DMS53 treated with DMSO at 0.1 percent for 48 hours (cell line): ENCODE measurements around the gene SPDYE5.

ENCODE experiments used
- DNase-seq: peaks from one replicate; lab custom pipeline; 2025; ENCODE audit not compliant: unreplicated experiment; lab: John Stamatoyannopoulos, UW

The SPDYE5 gene

GRCh38 chr7:75536940-75537538 lies 44.9 kb downstream of the SPDYE5 start:
- no peak for DNase-seq

DNA sequence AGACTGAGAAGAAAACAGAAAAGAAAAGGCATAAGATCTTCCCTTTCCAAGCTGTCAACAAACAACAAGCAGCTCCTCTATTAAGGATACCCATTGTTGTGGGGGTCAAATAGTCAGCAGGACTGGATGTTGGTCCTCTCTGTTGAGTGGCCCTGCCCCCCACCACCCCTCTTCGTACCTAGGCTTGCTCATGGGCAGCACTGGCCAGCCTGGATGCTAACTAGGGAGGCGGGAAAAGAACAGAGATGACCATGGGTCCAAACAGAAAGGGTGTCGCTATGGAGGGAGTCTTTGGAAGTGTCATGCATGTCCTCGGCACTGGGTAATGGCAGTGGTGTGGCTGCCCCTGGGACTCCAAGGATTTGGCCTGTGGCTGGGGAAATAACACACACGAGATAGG lies 45.6 kb downstream of the SPDYE5 start:
- DNase-seq: no peak

DNA sequence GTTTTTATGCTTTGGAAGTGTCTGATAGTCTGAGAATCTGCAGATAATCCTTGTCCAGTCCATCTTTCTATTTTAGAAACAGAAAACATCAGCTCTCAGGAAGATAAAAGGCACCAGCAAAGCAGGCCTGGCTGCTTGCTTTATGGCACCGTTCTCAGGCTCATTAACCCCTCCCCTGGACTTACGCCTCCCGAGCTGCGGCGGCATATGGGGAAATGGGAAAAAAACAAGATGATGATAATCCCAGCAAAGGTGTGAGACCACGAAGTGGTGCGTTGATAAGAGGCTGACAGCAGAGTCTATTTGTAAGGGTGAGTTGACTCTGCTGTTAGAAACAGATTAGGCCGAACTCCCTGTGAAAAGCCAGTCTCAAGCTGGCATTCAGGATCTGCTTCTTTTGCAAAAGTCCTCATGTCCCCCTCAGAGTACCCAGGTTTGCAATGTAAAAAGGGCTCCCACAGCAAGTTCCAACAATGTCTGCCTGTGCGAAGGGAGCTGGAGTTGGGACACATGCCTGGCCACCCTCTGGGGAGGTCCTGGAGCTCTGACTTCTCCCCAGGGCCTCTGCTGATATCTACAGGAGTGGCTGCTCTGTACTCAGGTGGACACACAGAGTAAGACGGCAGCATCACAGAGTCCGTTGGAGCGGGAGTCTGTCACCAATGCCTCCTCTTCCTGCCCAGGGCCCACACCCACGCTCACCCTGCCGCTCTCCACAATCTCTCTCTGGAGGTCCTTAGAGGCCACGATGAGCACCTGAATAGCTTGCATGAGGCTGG lies 54.3 kb downstream of the SPDYE5 start:
- no peak for DNase-seq
